Astrocyte (in vitro differentiated cells and primary cell): ENCODE data around the gene S100A6. TPM values are rescaled to one million over a fixed set of nuclear protein-coding genes. Genes with fewer than 3 reads are reported as not detected.
A peak's percentile ranks its signal among the peaks of the same experiment; 100 is the strongest.

Source experiments
- DNase-seq: peaks from one replicate; pipeline ENCODE4 v3.0.0-alpha.2; 2010; ENCODE audit warnings: low read depth
- FAIRE-seq: peaks from 2 replicates; lab custom pipeline; 2011; peaks lifted over from hg19 to GRCh38; lab: Jason Lieb, UNC
- H2AFZ ChIP-seq: 2 replicates; pipeline ENCODE4 v1.6.0; 2012; ENCODE audit warnings: low read depth, low read length, inconsistent platforms
- H3K27ac ChIP-seq: 2 replicates; pipeline ENCODE4 v1.5.1; 2011; ENCODE audit warnings: low read depth, low read length, inconsistent platforms
- H3K27me3 ChIP-seq: 2 replicates; pipeline ENCODE4 v1.6.0; 2011; ENCODE audit warnings: low read length, inconsistent platforms; ENCODE audit not compliant: insufficient read depth
- H3K36me3 ChIP-seq: 2 replicates; pipeline ENCODE4 v1.5.1; 2011; ENCODE audit warnings: low read length, inconsistent platforms; ENCODE audit not compliant: insufficient read depth
- H3K4me1 ChIP-seq: 2 replicates; pipeline ENCODE4 v1.5.1; 2011; ENCODE audit warnings: low read length, inconsistent platforms; ENCODE audit not compliant: insufficient read depth
- H3K4me2 ChIP-seq: 2 replicates; pipeline ENCODE4 v1.6.0; 2012; ENCODE audit warnings: low read length, inconsistent platforms
- H3K4me3 ChIP-seq: 2 replicates; pipeline ENCODE4 v1.5.1; 2011; ENCODE audit warnings: low read depth, mild to moderate bottlenecking, low read length, inconsistent platforms; ENCODE audit not compliant: insufficient read depth
- H3K79me2 ChIP-seq: 2 replicates; pipeline ENCODE4 v1.6.0; 2012; ENCODE audit warnings: mild to moderate bottlenecking, low read length, inconsistent platforms; ENCODE audit not compliant: insufficient read depth
- H3K9ac ChIP-seq: 2 replicates; pipeline ENCODE4 v1.6.0; 2012; ENCODE audit warnings: mild to moderate bottlenecking, low read length, inconsistent platforms
- H3K9me3 ChIP-seq: 2 replicates; pipeline ENCODE4 v1.5.1; 2012; ENCODE audit warnings: low read depth, mild to moderate bottlenecking, low read length, inconsistent platforms; ENCODE audit not compliant: insufficient read depth
- H4K20me1 ChIP-seq: 2 replicates; pipeline ENCODE4 v1.6.0; 2012; ENCODE audit warnings: low read length, inconsistent platforms; ENCODE audit not compliant: insufficient read depth
- H3K27ac Mint-ChIP-seq: one replicate; pipeline ENCODE4 v1.8.0; 2021; ENCODE audit warnings: mild to moderate bottlenecking, mixed read lengths; ENCODE audit not compliant: unreplicated experiment
- H3K27me3 Mint-ChIP-seq: one replicate; pipeline ENCODE4 v1.8.0; 2021; ENCODE audit warnings: low read depth, mixed read lengths; ENCODE audit not compliant: unreplicated experiment
- H3K36me3 Mint-ChIP-seq: one replicate; pipeline ENCODE4 v1.8.0; 2021; ENCODE audit warnings: low read depth, mixed read lengths; ENCODE audit not compliant: unreplicated experiment
- H3K4me1 Mint-ChIP-seq: one replicate; pipeline ENCODE4 v1.8.0; 2021; ENCODE audit warnings: low read depth, mixed read lengths; ENCODE audit not compliant: unreplicated experiment
- H3K4me3 Mint-ChIP-seq: one replicate; pipeline ENCODE4 v1.8.0; 2021; ENCODE audit warnings: mild to moderate bottlenecking, moderate library complexity, mixed read lengths; ENCODE audit not compliant: unreplicated experiment
- H3K9me3 Mint-ChIP-seq: one replicate; pipeline ENCODE4 v1.8.0; 2021; ENCODE audit warnings: mild to moderate bottlenecking, mixed read lengths; ENCODE audit not compliant: unreplicated experiment
- CTCF ChIP-seq: IDR thresholded peaks from 2 replicates; pipeline ENCODE4 v1.5.1; 2011; ENCODE audit warnings: low read depth, mild to moderate bottlenecking, inconsistent platforms, low read length, moderate library complexity; ENCODE audit not compliant: insufficient read depth
- EZH2 ChIP-seq: IDR thresholded peaks from 2 replicates; pipeline ENCODE4 v1.6.1; 2012; ENCODE audit warnings: mild to moderate bottlenecking, low read length, inconsistent platforms; ENCODE audit not compliant: insufficient read depth
- total RNA-seq: library from RNA; stranded (reverse); gene quantifications from 2 replicates; pipeline ENCODE4 v1.2.1, GENCODE V29; 2021

Gene S100A6
- total RNA-seq, 1 donor from 2014 or later, result 125 TPM

GRCh38 chr1:153550827-153551500, 15.2 kb upstream of the S100A6 start:
- H3K4me1 Mint-ChIP-seq, result peaks cover 49% of the 10 kb centered on the region
- DNase-seq, result no peak

GRCh38 chr1:153550398-153550758, 14.6 kb upstream of the S100A6 start:
- FAIRE-seq, result no peak
- H3K27ac ChIP-seq, result no peak overlapping the region

More at GRCh38 chr1:153550827-153551500, 15.2 kb upstream of the S100A6 start:
- H3K9me3 Mint-ChIP-seq, result no peaks in the 10 kb centered on the region
- Histone ChIP-seq H2AFZ (no peak overlapping the region), H3K27ac (no peak overlapping the region), H3K4me3 (no peak overlapping the region), H3K27me3 (no peaks in the 10 kb centered on the region), H4K20me1 (no peaks in the 10 kb centered on the region), H3K79me2 (no peaks in the 10 kb centered on the region), H3K4me1 (peaks cover 22% of the 10 kb centered on the region), H3K36me3 (no peaks in the 10 kb centered on the region), H3K4me2 (no peak overlapping the region), H3K9ac (no peak overlapping the region), H3K9me3 (no peaks in the 10 kb centered on the region)
- no peaks in the 10 kb centered on the region for H3K36me3 Mint-ChIP-seq
- no peak for FAIRE-seq
- TF ChIP-seq CTCF (no peak), EZH2 (no peak)
- no peaks in the 10 kb centered on the region for H3K27me3 Mint-ChIP-seq
- H3K27ac Mint-ChIP-seq, result no peak overlapping the region
- H3K4me3 Mint-ChIP-seq, result no peak overlapping the region

More at GRCh38 chr1:153550398-153550758, 14.6 kb upstream of the S100A6 start:
- no peaks in the 10 kb centered on the region for H3K79me2 ChIP-seq
- peak overlapping the region; percentile 41 for H3K4me3 Mint-ChIP-seq
- no peak for DNase-seq
- H3K9me3 Mint-ChIP-seq, result no peaks in the 10 kb centered on the region
- no peaks in the 10 kb centered on the region for H3K27me3 ChIP-seq
- TF ChIP-seq CTCF (no peak), EZH2 (no peak)
- no peak overlapping the region for H2AFZ ChIP-seq
- H3K4me1 ChIP-seq, result peaks cover 26% of the 10 kb centered on the region
- peaks cover 55% of the 10 kb centered on the region for H3K4me1 Mint-ChIP-seq
- H3K27me3 Mint-ChIP-seq, result no peaks in the 10 kb centered on the region
- H3K9me3 ChIP-seq, result no peaks in the 10 kb centered on the region
- no peak overlapping the region for H3K9ac ChIP-seq
- no peak overlapping the region for H3K4me2 ChIP-seq
- H3K4me3 ChIP-seq, result no peak overlapping the region
- H3K27ac Mint-ChIP-seq, result peak overlapping the region; percentile 79
- no peaks in the 10 kb centered on the region for H3K36me3 ChIP-seq
- no peaks in the 10 kb centered on the region for H3K36me3 Mint-ChIP-seq
- no peaks in the 10 kb centered on the region for H4K20me1 ChIP-seq
